Measurements from ENCODE around the gene MYEF2. TPM values are rescaled to one million over a fixed set of nuclear protein-coding genes. Genes with fewer than 3 reads are reported as not detected.

MYEF2 gene
- total RNA-seq, 1 experiment from 2014 or later = 111 TPM

DNA sequence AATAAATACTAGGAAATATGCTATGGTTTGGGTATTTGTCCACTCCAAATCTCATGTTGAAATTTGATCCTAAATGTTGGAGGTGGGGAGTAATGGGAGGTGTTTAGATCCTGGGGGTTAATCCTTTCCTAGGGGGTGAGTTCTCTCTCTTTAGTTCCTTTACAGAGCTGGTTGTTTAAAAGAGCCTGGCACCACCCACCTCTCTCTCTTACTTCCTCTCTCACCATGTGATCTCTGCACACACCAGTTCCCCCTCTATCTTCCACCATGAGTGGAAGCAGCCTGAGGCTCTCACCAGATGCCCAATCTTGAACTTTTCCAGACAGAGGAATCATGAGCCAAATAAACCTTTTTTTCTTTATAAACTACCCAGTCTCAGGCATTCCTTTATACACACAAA, 46.8 kb downstream of the MYEF2 start:
- POLR2A ChIA-PET = no interaction called here
- TF ChIP-seq NR3C1 (CRISPR knock-in tag; conservative IDR thresholded peaks at IDR 0.05; ENCODE audit: low read depth) = no peak
- TF ChIP-seq, protein P1, sequence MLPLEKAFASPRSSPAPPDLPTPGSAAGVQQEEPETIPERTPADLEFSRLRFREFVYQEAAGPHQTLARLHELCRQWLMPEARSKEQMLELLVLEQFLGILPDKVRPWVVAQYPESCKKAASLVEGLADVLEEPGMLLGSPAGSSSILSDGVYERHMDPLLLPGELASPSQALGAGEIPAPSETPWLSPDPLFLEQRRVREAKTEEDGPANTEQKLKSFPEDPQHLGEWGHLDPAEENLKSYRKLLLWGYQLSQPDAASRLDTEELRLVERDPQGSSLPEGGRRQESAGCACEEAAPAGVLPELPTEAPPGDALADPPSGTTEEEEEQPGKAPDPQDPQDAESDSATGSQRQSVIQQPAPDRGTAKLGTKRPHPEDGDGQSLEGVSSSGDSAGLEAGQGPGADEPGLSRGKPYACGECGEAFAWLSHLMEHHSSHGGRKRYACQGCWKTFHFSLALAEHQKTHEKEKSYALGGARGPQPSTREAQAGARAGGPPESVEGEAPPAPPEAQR (CRISPR knock-in tag; IDR thresholded peaks at IDR 0.05) = no peak

DNA sequence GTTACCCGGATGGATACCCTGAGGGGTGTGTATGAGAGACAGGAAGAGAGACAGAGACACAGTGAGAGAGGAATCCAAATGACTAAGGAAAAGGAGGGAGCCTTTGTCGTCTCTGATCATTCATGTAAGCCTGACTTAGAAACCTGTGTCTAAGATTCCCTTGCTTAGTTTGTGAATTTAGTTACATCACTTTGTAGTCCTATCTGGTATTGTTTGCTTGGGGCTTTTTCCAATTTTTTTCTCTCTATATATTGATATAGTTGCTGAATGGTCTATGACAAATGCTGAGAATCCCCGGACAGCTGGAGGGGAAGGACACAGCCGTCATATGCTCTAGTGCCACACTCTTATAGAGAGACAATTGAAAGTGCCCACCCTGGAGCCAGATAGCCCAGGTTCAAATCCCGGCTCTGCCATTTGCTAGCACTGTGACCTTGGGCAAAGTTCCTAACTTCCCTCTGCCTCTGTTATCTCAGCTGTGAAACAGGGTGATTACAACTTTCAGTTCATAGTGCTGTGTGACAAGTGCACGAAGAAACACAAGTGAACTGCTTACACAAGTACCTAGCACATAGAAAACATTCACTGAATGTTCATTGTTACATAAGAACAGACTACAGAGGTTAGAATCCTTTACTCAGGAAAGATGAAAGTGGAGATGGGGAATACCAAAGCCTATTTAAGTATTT, 51.3 kb downstream of the MYEF2 start:
- CTCF ChIA-PET = interaction anchor here (1.0 kb wide), 1 partner anchor 35 kb away, joined by 4 read pairs; no protein-coding TSS in a partner anchor

More for the DNA sequence above, 46.8 kb downstream of the MYEF2 start:
- Mint-ChIP-seq H3K4me3 (no peak overlapping the region), H3K27ac (peak overlapping the region; percentile 50; the same call in 1 of the 2 replicates), H3K4me1 (peaks cover 13% of the 10 kb centered on the region), H3K36me3 (no peaks in the 10 kb centered on the region), H3K27me3 (ENCODE audit: low read depth) (no peaks in the 10 kb centered on the region), H3K9me3 (no peaks in the 10 kb centered on the region)
- peak; percentile 68 for ATAC-seq
- DNase-seq (ENCODE audit: low spot score) = no peak
- CTCF ChIA-PET = interaction anchor here (1.9 to 2.7 kb wide), 2 partner anchors 19 to 46 kb away, joined by 5 to 7 read pairs; no protein-coding TSS in a partner anchor

More for the DNA sequence above, 51.3 kb downstream of the MYEF2 start:
- TF ChIP-seq, protein P2, sequence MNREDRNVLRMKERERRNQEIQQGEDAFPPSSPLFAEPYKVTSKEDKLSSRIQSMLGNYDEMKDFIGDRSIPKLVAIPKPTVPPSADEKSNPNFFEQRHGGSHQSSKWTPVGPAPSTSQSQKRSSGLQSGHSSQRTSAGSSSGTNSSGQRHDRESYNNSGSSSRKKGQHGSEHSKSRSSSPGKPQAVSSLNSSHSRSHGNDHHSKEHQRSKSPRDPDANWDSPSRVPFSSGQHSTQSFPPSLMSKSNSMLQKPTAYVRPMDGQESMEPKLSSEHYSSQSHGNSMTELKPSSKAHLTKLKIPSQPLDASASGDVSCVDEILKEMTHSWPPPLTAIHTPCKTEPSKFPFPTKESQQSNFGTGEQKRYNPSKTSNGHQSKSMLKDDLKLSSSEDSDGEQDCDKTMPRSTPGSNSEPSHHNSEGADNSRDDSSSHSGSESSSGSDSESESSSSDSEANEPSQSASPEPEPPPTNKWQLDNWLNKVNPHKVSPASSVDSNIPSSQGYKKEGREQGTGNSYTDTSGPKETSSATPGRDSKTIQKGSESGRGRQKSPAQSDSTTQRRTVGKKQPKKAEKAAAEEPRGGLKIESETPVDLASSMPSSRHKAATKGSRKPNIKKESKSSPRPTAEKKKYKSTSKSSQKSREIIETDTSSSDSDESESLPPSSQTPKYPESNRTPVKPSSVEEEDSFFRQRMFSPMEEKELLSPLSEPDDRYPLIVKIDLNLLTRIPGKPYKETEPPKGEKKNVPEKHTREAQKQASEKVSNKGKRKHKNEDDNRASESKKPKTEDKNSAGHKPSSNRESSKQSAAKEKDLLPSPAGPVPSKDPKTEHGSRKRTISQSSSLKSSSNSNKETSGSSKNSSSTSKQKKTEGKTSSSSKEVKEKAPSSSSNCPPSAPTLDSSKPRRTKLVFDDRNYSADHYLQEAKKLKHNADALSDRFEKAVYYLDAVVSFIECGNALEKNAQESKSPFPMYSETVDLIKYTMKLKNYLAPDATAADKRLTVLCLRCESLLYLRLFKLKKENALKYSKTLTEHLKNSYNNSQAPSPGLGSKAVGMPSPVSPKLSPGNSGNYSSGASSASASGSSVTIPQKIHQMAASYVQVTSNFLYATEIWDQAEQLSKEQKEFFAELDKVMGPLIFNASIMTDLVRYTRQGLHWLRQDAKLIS (CRISPR knock-in tag; IDR thresholded peaks at IDR 0.05; ENCODE audit: borderline replicate concordance) = no peak
- no peak for TF ChIP-seq TEAD1 (CRISPR knock-in tag; IDR thresholded peaks at IDR 0.05)
- no peak for TF ChIP-seq ZBTB21 (CRISPR knock-in tag; IDR thresholded peaks at IDR 0.05; ENCODE audit: borderline replicate concordance)
- TF ChIP-seq, protein P3, sequence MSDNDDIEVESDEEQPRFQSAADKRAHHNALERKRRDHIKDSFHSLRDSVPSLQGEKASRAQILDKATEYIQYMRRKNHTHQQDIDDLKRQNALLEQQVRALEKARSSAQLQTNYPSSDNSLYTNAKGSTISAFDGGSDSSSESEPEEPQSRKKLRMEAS (CRISPR knock-in tag; IDR thresholded peaks at IDR 0.05) = no peak
- TF ChIP-seq, protein P4, sequence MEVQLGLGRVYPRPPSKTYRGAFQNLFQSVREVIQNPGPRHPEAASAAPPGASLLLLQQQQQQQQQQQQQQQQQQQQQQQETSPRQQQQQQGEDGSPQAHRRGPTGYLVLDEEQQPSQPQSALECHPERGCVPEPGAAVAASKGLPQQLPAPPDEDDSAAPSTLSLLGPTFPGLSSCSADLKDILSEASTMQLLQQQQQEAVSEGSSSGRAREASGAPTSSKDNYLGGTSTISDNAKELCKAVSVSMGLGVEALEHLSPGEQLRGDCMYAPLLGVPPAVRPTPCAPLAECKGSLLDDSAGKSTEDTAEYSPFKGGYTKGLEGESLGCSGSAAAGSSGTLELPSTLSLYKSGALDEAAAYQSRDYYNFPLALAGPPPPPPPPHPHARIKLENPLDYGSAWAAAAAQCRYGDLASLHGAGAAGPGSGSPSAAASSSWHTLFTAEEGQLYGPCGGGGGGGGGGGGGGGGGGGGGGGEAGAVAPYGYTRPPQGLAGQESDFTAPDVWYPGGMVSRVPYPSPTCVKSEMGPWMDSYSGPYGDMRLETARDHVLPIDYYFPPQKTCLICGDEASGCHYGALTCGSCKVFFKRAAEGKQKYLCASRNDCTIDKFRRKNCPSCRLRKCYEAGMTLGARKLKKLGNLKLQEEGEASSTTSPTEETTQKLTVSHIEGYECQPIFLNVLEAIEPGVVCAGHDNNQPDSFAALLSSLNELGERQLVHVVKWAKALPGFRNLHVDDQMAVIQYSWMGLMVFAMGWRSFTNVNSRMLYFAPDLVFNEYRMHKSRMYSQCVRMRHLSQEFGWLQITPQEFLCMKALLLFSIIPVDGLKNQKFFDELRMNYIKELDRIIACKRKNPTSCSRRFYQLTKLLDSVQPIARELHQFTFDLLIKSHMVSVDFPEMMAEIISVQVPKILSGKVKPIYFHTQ (CRISPR knock-in tag; IDR thresholded peaks at IDR 0.05) = no peak
- TF ChIP-seq, protein P5, sequence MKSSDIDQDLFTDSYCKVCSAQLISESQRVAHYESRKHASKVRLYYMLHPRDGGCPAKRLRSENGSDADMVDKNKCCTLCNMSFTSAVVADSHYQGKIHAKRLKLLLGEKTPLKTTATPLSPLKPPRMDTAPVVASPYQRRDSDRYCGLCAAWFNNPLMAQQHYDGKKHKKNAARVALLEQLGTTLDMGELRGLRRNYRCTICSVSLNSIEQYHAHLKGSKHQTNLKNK (CRISPR knock-in tag; IDR thresholded peaks at IDR 0.05) = no peak
- no peak for TF ChIP-seq ATF1 (CRISPR knock-in tag; IDR thresholded peaks at IDR 0.05)
- TF ChIP-seq, protein P6, sequence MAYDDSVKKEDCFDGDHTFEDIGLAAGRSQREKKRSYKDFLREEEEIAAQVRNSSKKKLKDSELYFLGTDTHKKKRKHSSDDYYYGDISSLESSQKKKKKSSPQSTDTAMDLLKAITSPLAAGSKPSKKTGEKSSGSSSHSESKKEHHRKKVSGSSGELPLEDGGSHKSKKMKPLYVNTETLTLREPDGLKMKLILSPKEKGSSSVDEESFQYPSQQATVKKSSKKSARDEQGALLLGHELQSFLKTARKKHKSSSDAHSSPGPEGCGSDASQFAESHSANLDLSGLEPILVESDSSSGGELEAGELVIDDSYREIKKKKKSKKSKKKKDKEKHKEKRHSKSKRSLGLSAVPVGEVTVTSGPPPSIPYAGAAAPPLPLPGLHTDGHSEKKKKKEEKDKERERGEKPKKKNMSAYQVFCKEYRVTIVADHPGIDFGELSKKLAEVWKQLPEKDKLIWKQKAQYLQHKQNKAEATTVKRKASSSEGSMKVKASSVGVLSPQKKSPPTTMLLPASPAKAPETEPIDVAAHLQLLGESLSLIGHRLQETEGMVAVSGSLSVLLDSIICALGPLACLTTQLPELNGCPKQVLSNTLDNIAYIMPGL (CRISPR knock-in tag; IDR thresholded peaks at IDR 0.05) = no peak
- TF ChIP-seq SMAD4 (CRISPR knock-in tag; IDR thresholded peaks at IDR 0.05) = no peak
- no peak for TF ChIP-seq NFYB (CRISPR knock-in tag; conservative IDR thresholded peaks at IDR 0.05; ENCODE audit: low read depth)
- no peak for TF ChIP-seq GRHL2 (CRISPR knock-in tag; IDR thresholded peaks at IDR 0.05; ENCODE audit: insufficient replicate concordance, severe bottlenecking)
- no peak for TF ChIP-seq ZNF219 (CRISPR knock-in tag; IDR thresholded peaks at IDR 0.05; ENCODE audit: borderline replicate concordance)
- TF ChIP-seq, protein P7, sequence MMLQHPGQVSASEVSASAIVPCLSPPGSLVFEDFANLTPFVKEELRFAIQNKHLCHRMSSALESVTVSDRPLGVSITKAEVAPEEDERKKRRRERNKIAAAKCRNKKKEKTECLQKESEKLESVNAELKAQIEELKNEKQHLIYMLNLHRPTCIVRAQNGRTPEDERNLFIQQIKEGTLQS (CRISPR knock-in tag; conservative IDR thresholded peaks at IDR 0.05) = no peak
- TF ChIP-seq TCF7 (CRISPR knock-in tag; IDR thresholded peaks at IDR 0.05; ENCODE audit: low read depth) = no peak
- TF ChIP-seq OVOL2 (CRISPR knock-in tag; IDR thresholded peaks at IDR 0.05; ENCODE audit: borderline replicate concordance) = no peak
- TF ChIP-seq, protein P1 (CRISPR knock-in tag; IDR thresholded peaks at IDR 0.05) = no peak
- no peak for TF ChIP-seq GTF2I (CRISPR knock-in tag; conservative IDR thresholded peaks at IDR 0.05)
- TF ChIP-seq FOXP1 (CRISPR knock-in tag; IDR thresholded peaks at IDR 0.05; ENCODE audit: borderline replicate concordance) = no peak
- DNase-seq (ENCODE audit: low spot score) (no peak), ATAC-seq (no peak)
- peaks cover 10% of the 10 kb centered on the region for H3K4me1 Mint-ChIP-seq
- no peaks in the 10 kb centered on the region for H3K9me3 Mint-ChIP-seq
- H3K4me3 Mint-ChIP-seq = no peak overlapping the region
- POLR2A ChIA-PET = no interaction called here
- H3K27ac Mint-ChIP-seq = no peak overlapping the region
- no peaks in the 10 kb centered on the region for H3K27me3 Mint-ChIP-seq (ENCODE audit: low read depth)
- no peaks in the 10 kb centered on the region for H3K36me3 Mint-ChIP-seq

Data from WTC11 (cell line).